ES-I3 (cell line): ENCODE measurements around the gene RAPGEF5.

Experiments used
- H3K36me3 ChIP-seq: 2 replicates; pipeline ENCODE4 v1.6.1; 2013; ENCODE audit warnings: mild to moderate bottlenecking, low read length, control low read depth, moderate library complexity; ENCODE audit not compliant: insufficient read depth
- H3K4me1 ChIP-seq: 2 replicates; pipeline ENCODE4 v1.6.1; 2013; ENCODE audit warnings: mild to moderate bottlenecking, control low read depth, low read length; ENCODE audit not compliant: insufficient read depth
- H3K9ac ChIP-seq: 2 replicates; pipeline ENCODE4 v1.6.1; 2013; ENCODE audit warnings: low read depth, mild to moderate bottlenecking, low read length, moderate library complexity
- H3K9me3 ChIP-seq: 2 replicates; pipeline ENCODE4 v1.6.1; 2013; ENCODE audit warnings: mild to moderate bottlenecking, low read length, moderate library complexity; ENCODE audit not compliant: control insufficient read depth, insufficient read depth

RAPGEF5 gene

GRCh38 chr7:22356701-22357310, at the start of gene RAPGEF5:
Gene RAPGEF5, minus strand, starts transcription at chr7:22357154. Its CDS starts 94 bp downstream, at chr7:22357060.
- Histone ChIP-seq H3K9me3 (0 out of 2 replicates have a peak, but pooled peaks cover 2% of the 10 kb centered on the region), H3K36me3 (no peaks in the 10 kb centered on the region), H3K4me1 (no peaks in the 10 kb centered on the region; the same call in 1 of the 2 replicates), H3K9ac (peak within 1 kb of the TSS; percentile 64)

- no peaks in the 10 kb centered on the region for H3K9me3 ChIP-seq
These were observed 49.8 kb upstream of the RAPGEF5 start for GRCh38 chr7:22406715-22407114.

GRCh38 chr7:22404421-22405023, 47.6 kb upstream of the RAPGEF5 start:
- Histone ChIP-seq H3K9me3 (no peaks in the 10 kb centered on the region), H3K36me3 (no peaks in the 10 kb centered on the region; the same call in 1 of the 2 replicates), H3K4me1 (no peaks in the 10 kb centered on the region; the same call in 1 of the 2 replicates), H3K9ac (no peak overlapping the region)

More at GRCh38 chr7:22406715-22407114, 49.8 kb upstream of the RAPGEF5 start:
- H3K36me3 ChIP-seq = no peaks in the 10 kb centered on the region; the same call in 1 of the 2 replicates
- H3K9ac ChIP-seq = no peak overlapping the region
- no peaks in the 10 kb centered on the region; the same call in none of the 2 replicates for H3K4me1 ChIP-seq

GRCh38 chr7:22403344-22403743, 46.4 kb upstream of the RAPGEF5 start:
- Histone ChIP-seq H3K9ac (no peak overlapping the region), H3K36me3 (no peaks in the 10 kb centered on the region; the same call in 1 of the 2 replicates)

GRCh38 chr7:22402250-22402649, 45.3 kb upstream of the RAPGEF5 start:
- Histone ChIP-seq H3K9me3 (no peaks in the 10 kb centered on the region), H3K36me3 (no peaks in the 10 kb centered on the region; the same call in 1 of the 2 replicates), H3K4me1 (no peaks in the 10 kb centered on the region; the same call in 1 of the 2 replicates), H3K9ac (no peak overlapping the region)

More at GRCh38 chr7:22403344-22403743, 46.4 kb upstream of the RAPGEF5 start:
- H3K9me3 ChIP-seq = no peaks in the 10 kb centered on the region
- H3K4me1 ChIP-seq = no peaks in the 10 kb centered on the region; the same call in 1 of the 2 replicates

GRCh38 chr7:22400936-22401553, 44.1 kb upstream of the RAPGEF5 start:
- no peaks in the 10 kb centered on the region; the same call in 1 of the 2 replicates for H3K36me3 ChIP-seq
- no peaks in the 10 kb centered on the region for H3K9me3 ChIP-seq
- no peak overlapping the region for H3K9ac ChIP-seq
- no peaks in the 10 kb centered on the region; the same call in 1 of the 2 replicates for H3K4me1 ChIP-seq

DNA sequence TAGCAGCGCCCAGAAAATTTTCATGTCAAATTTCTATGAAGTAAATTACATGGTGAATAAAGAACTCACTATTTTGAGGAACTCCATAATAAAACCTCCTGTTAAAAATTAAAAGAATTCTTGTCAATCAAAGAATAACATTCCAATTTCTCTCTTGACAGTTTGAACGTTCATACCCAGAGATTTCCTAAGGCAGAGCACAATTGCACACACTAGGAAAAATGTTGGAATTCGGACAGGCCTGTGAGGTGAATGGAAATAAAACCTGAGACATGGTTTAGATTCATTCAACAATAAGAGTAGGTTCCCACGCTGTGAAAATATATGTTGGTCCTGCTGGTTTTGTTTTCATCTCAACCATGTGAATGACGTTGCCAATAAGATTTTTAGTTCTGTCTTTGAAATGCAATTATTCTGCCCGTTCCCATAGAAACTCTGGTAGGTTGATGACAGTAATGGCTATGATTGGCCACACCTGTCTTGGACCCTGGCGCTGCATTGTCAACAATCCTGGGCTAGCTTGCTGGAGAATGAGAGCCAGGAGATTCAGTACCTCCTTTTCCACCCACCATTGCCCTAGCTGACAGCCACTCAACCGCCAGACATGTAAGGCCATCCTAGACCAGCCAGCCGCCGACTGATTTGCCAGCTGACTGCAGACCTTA, 43.3 kb upstream of the RAPGEF5 start:
- Histone ChIP-seq H3K9me3 (no peaks in the 10 kb centered on the region), H3K36me3 (no peaks in the 10 kb centered on the region; the same call in 1 of the 2 replicates), H3K4me1 (no peaks in the 10 kb centered on the region; the same call in 1 of the 2 replicates), H3K9ac (no peak overlapping the region)

DNA sequence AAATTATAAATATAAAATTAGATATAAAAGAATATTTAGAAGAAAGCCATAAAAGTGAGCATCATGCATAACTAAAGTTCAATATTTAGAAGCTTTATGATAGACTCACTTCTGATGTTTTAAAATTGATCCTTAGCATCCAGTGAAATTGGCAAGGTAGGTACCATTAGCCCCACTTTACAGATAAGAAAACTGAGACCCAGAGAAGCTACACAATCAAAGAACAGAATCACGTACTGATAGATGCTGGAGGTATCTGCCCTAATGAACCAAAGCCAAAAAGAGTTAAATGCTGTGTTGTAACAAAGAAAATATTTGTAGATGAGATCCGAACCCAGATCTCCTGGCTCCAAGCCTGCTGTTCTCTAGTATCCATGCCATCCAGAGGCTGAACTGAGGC, 42.6 kb upstream of the RAPGEF5 start:
- no peak overlapping the region for H3K9ac ChIP-seq
- no peaks in the 10 kb centered on the region; the same call in 1 of the 2 replicates for H3K4me1 ChIP-seq
- H3K36me3 ChIP-seq = no peaks in the 10 kb centered on the region; the same call in 1 of the 2 replicates
- no peaks in the 10 kb centered on the region for H3K9me3 ChIP-seq

DNA sequence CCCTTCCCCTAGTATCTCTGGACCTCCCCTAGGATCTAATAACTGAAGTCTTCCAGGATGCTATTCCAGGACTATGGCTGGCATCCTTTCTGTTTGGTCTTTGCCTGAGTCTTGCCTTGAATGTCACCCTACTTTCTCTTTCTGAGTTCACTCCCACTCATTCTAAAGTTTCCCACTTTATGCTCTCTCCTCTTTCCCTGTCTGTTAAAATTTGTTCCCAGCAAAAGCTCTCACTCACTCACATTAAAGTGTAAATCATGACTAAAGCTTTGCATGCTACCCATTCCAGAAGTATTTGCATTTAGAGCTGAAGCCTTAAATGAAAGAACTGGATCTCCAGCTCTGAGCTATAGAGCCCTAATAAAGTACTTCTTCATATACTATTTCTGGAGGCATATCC, 42.1 kb upstream of the RAPGEF5 start:
- Histone ChIP-seq H3K9me3 (no peaks in the 10 kb centered on the region), H3K9ac (no peak overlapping the region), H3K4me1 (no peaks in the 10 kb centered on the region; the same call in 1 of the 2 replicates), H3K36me3 (no peaks in the 10 kb centered on the region; the same call in 1 of the 2 replicates)

GRCh38 chr7:22397981-22398380, 41.0 kb upstream of the RAPGEF5 start:
- Histone ChIP-seq H3K9me3 (no peaks in the 10 kb centered on the region), H3K36me3 (no peaks in the 10 kb centered on the region; the same call in 1 of the 2 replicates), H3K9ac (no peak overlapping the region), H3K4me1 (peaks cover 3% of the 10 kb centered on the region)

DNA sequence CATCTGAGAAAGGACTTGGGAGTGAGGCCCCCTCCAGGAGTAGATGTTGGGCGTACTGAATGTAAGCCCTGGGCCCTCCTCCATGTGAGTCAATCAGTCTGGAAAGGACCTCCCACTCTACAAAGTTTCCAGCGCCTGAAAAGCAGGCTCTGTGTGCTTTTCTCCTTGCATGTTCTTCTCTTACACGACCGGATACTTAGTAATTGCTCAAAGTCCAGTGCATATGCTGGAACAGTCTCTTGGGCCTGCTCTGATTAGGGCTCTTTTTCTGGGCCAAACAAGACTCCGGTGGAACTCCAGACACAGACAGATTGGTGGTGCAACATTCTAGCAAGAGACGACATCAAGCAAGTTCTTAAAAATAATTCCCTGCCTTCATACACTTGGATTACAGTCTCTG, 38.3 kb upstream of the RAPGEF5 start:
- H3K36me3 ChIP-seq = no peaks in the 10 kb centered on the region
- no peak overlapping the region for H3K9ac ChIP-seq
- H3K9me3 ChIP-seq = no peaks in the 10 kb centered on the region

DNA sequence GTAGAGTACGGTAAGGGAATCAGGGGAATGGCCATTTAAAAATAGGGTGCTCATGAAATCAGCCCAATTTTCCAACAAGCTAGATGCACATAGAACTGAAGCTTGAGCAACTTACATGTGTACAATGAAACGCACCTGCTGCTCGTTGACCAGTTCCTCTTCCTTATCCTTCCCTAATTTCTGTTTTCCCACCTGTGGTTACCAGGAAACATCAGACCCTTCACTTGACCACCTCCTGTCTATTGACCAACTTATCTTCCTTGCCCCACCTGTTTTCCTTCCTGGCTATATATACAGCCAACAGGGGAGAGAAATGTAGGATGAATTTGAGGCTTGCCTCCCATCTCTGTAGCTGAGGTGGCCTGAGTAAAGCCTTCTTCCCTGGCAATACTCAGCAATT, 37.8 kb upstream of the RAPGEF5 start:
- Histone ChIP-seq H3K9me3 (no peaks in the 10 kb centered on the region), H3K36me3 (no peaks in the 10 kb centered on the region), H3K9ac (no peak overlapping the region), H3K4me1 (peaks cover 22% of the 10 kb centered on the region)

More for the DNA sequence above, 38.3 kb upstream of the RAPGEF5 start:
- H3K4me1 ChIP-seq = peaks cover 18% of the 10 kb centered on the region

DNA sequence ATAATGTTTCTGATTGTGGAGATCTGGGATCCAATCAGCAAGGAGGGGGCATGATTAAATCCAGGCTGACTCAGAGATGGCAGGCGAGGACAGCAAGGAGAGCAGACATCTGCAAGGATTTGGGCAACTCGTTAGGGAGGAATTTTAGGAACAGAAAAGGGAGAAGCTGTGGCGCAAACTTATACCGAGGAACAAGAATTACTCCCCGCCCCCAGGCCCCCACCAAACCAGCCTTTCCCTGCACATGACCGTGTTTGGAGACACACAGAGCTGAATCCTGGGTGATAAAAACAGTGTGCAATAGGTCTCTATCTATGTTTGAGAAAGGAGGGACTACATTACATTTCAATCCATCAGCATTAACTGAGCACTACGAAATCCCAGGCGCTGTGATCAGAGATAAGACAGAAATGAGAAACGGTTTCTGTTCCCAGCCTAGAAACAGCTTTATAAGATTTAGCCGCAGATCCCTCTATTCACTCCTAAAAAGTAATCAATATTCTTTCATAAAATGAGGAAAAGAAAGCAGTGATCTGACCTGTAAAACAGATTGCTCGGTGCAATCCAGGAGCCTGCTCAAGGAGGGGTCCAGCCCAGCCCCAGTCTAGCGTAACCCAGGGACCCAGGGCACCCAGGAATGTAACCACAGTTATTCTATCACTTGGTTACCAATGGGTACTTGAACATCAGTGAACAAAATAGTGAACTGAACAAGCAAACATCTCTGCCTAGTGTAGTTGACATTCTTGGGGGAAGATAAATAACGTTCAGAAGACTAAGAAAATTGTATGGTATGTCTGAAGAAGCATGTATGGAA, 37.2 kb upstream of the RAPGEF5 start:
- Histone ChIP-seq H3K36me3 (no peaks in the 10 kb centered on the region), H3K9ac (no peak overlapping the region), H3K9me3 (no peaks in the 10 kb centered on the region), H3K4me1 (peaks cover 22% of the 10 kb centered on the region)
